Activated CD4-positive, alpha-beta T cell treated with anti-CD3 and anti-CD28 coated beads, Interleukin-2, amount 10 ng/mL, durations not matched to agents 24 days and 14 days (primary cell): ENCODE measurements around the gene TOP2A. TPM values are rescaled to one million over a fixed set of nuclear protein-coding genes. Genes with fewer than 3 reads are reported as not detected.
"Not testable (repeated sequence)": the region's sequence is repeated elsewhere in the genome, so short reads cannot be mapped to it uniquely, and the experiment has no call there.

Experiments
- DNase-seq: peaks from one replicate; pipeline ENCODE4 v3.0.0; 2022
- H3K27ac Mint-ChIP-seq: one replicate; pipeline ENCODE4 v1.8.0; 2022; ENCODE audit warnings: mild to moderate bottlenecking, mixed read lengths
- H3K27me3 Mint-ChIP-seq: one replicate; pipeline ENCODE4 v1.8.0; 2022; ENCODE audit warnings: mixed read lengths
- H3K36me3 Mint-ChIP-seq: one replicate; pipeline ENCODE4 v1.8.0; 2022; ENCODE audit warnings: low read depth, mild to moderate bottlenecking, mixed read lengths
- H3K4me1 Mint-ChIP-seq: one replicate; pipeline ENCODE4 v1.8.0; 2021; ENCODE audit warnings: mixed read lengths
- H3K4me3 Mint-ChIP-seq: one replicate; pipeline ENCODE4 v1.8.0; 2022; ENCODE audit warnings: mild to moderate bottlenecking, moderate library complexity, mixed read lengths
- H3K9me3 Mint-ChIP-seq: one replicate; pipeline ENCODE4 v1.8.0; 2021; ENCODE audit warnings: mixed read lengths
- intact Hi-C: fragments of 100-400 bp; cut with micrococcal nuclease; formaldehyde crosslinking; loops from one replicate; pipeline ENCODE4 v1.15.1; 2023
- total RNA-seq: library from RNA; stranded (reverse); gene quantifications from 2 replicates; pipeline ENCODE4 v1.2.3, GENCODE V29; 2022

The TOP2A gene
- total RNA-seq, 1 donor from 2014 or later = 189 TPM

DNA sequence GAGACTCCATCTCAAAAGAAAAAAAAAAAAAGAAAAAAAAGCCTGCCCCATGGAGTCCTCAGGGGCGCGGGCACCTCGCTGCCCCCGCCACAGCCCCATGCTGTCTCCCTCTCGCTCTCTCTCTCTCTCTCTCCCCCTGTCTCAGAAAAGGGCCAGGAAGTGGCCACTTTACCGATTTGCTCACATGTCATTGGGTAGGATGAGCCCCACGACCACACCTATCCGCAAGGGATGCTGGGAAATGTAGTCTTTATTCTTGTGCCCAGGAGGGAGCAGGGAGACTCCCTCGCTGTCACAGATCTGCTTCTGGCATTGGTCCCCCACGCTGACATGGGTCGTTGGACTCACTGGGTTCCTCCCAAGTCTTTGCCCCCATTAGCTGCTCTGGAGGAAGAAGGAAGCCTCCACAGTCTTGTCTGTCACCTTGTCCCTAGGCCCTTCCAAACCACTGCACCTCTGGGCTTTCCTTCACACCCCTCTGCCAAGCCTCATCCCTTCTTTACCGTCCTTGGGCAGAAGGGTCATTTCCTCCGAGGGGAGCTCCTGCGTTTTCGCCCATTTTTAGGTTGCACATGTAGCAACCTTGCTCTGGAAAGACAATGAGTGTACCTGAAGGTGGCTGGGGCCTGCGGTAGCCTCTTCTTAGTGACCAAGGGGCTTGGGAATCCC lies 46.3 kb downstream of the TOP2A start:
- peaks cover 27% of the 10 kb centered on the region for H3K4me1 Mint-ChIP-seq
- H3K36me3 Mint-ChIP-seq = peaks cover 2% of the 10 kb centered on the region
- peak; percentile 81 for DNase-seq
- no peak overlapping the region for H3K4me3 Mint-ChIP-seq
- intact Hi-C loops = no loop called here
- no peaks in the 10 kb centered on the region for H3K27me3 Mint-ChIP-seq
- H3K27ac Mint-ChIP-seq = peak overlapping the region; percentile 35
- peaks cover under 1% of the 10 kb centered on the region for H3K9me3 Mint-ChIP-seq

- Mint-ChIP-seq H3K27ac (no peak overlapping the region), H3K4me3 (no peak overlapping the region), H3K27me3 (no peaks in the 10 kb centered on the region), H3K9me3 (no peaks in the 10 kb centered on the region), H3K36me3 (peaks cover 3% of the 10 kb centered on the region), H3K4me1 (peaks cover 27% of the 10 kb centered on the region)
- intact Hi-C loops = no loop called here
- DNase-seq = no peak
These were observed 47.8 kb downstream of the TOP2A start for GRCh38 chr17:40369923-40370322.

DNA sequence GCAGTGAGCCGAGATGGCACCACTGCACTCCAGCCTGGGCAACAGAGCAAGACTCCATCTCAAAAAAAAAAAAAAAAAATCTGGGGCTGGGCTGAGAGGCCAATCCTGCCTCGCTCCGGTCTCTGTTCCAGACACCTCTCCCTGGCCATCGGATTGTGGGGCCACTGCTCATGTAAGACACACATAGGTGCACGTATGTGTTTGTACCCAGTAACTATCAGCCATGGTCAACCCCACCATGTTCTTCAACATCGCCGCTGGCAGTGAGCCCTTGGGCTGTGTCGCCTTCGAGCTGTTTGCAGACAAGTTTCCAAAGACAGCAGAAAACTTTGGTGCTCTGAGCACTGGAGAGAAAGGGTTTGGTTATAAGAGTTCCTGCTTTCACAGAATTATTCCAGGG lies 50.0 kb downstream of the TOP2A start:
- DNase-seq, H3K27me3 Mint-ChIP-seq, H3K36me3 Mint-ChIP-seq, H3K4me3 Mint-ChIP-seq, H3K27ac Mint-ChIP-seq, H3K9me3 Mint-ChIP-seq, intact Hi-C loops: not testable (repeated sequence)
- peaks cover 15% of the 10 kb centered on the region for H3K4me1 Mint-ChIP-seq

- no peaks in the 10 kb centered on the region for H3K27me3 Mint-ChIP-seq
- peaks cover 7% of the 10 kb centered on the region for H3K36me3 Mint-ChIP-seq
- intact Hi-C loops = no loop called here
- peaks cover 12% of the 10 kb centered on the region for H3K4me1 Mint-ChIP-seq
- H3K4me3 Mint-ChIP-seq = no peak overlapping the region
- no peak overlapping the region for H3K27ac Mint-ChIP-seq
- DNase-seq = no peak
- no peaks in the 10 kb centered on the region for H3K9me3 Mint-ChIP-seq
These were observed 50.7 kb downstream of the TOP2A start for GRCh38 chr17:40366861-40367518.

DNA sequence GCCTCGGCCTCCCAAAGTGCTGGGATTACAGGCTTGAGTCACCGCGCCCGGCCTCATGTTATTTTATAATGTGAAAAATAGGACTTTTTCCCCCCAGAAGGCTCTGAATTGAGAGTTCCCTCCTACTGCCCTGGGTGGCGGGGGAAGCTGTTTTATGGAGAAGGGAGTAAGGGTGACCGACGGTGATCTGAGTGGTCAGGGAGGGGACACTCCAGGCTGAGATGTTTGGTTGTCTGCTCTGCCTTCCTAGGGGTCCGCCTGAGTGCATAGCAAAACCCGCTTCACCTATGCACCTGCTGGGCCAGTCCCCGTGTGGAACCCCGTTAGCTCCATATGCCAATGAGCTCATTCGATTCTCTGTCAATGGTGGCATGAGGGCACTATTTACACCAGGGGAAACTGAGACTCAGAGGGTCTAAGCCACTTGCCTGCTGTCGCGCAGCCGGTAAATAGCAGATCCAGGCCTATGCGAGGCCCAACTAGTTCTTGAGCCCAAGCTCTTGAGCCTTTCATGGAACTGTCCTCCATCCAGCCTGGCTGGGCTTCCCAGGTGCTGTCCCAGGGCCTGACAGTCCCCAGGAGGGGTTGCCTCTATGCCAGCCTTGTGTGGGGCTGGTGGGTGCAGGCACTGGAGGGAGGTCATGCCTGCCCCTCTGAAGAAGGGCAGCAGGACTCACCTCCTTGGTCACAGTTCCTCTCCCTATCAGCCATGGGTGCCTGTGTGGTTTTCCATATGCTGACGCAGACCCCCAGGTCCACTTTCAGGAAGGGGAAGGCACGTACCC lies 51.4 kb downstream of the TOP2A start:
- H3K4me3 Mint-ChIP-seq = no peak overlapping the region
- H3K36me3 Mint-ChIP-seq = peaks cover 7% of the 10 kb centered on the region
- no peaks in the 10 kb centered on the region for H3K27me3 Mint-ChIP-seq
- H3K27ac Mint-ChIP-seq = no peak overlapping the region
- peaks cover 11% of the 10 kb centered on the region for H3K4me1 Mint-ChIP-seq
- no peaks in the 10 kb centered on the region for H3K9me3 Mint-ChIP-seq
- no peak for DNase-seq
- intact Hi-C loops = no loop called here

DNA sequence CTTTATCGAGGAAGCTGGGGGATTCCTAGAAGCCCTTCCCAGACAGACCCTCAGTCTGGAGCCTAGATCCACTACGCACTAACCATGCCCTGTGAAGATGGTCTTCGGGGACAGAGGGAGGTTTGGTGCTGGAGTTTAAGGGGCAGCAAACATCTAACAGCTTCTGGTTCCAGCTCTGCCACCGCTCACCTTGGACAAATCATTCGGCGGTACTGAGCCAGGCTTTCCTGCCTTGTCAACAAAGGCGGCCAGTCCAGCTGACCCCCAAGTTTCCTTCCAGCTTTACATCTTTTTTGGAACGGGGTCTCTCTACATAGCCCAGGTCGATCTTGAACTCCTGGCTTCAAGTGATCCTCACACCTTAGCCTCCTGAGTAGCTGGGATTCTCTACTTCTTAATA lies 52.8 kb downstream of the TOP2A start:
- Mint-ChIP-seq H3K27ac (no peak overlapping the region), H3K36me3 (peaks cover 7% of the 10 kb centered on the region), H3K27me3 (no peaks in the 10 kb centered on the region), H3K4me1 (peaks cover 11% of the 10 kb centered on the region), H3K4me3 (peak overlapping the region; percentile 83), H3K9me3 (no peaks in the 10 kb centered on the region)
- no peak for DNase-seq
- intact Hi-C loops = loop anchor here (5.0 kb wide), 1 partner anchor 37 kb away; no protein-coding TSS in a partner anchor

DNA sequence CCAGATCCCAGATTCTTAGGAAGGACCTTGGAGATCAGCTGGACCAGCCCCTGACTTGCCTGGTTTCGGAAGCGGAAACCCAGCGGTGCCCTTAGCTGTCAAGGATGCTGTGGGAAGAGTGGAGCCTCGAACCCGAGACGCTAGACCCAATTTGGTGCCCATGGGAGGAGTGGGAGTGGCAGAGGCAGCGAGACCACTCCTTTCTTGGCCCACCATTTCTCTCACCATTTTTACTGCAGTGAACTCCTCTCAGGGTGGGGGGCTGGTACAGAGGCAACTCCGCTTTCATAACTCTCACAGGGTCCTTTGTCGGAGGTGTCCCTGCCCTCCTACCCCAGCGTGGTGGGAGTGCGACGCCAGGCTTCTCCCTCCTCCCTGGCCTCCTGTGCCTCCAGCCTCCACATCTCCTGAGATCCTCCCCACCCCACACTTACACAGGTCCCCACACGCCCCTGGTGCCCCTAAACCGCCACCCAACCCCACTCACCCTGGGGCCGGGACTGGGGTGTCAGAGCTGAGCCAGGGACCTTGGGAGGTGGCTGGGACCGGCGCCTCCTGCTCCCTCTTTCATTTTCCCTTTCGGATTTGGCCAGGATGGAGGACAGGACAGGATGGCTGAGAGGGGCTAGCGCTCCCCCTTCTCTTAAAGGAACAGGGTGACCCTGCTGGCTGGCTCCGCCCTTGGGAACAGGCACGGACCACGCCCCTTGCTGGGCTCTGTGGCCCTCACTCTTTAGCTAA lies 53.4 kb downstream of the TOP2A start, which contains the start of gene GJD3:
Gene GJD3 (minus strand): TSS at position 617 of the 741 bp plus-strand sequence. CDS start 922 bp downstream, outside the sequence.
- H3K36me3 Mint-ChIP-seq = peaks cover 7% of the 10 kb centered on the region
- H3K27me3 Mint-ChIP-seq = no peaks in the 10 kb centered on the region
- H3K27ac Mint-ChIP-seq = peak within 1 kb of the TSS; percentile 61
- intact Hi-C loops = loop anchor here (5.0 kb wide), 1 partner anchor 38 kb away; no protein-coding TSS in a partner anchor
- DNase-seq = peak; percentile 57
- H3K4me1 Mint-ChIP-seq = peaks cover 11% of the 10 kb centered on the region
- H3K9me3 Mint-ChIP-seq = no peaks in the 10 kb centered on the region
- H3K4me3 Mint-ChIP-seq = peak within 1 kb of the TSS; percentile 83

DNA sequence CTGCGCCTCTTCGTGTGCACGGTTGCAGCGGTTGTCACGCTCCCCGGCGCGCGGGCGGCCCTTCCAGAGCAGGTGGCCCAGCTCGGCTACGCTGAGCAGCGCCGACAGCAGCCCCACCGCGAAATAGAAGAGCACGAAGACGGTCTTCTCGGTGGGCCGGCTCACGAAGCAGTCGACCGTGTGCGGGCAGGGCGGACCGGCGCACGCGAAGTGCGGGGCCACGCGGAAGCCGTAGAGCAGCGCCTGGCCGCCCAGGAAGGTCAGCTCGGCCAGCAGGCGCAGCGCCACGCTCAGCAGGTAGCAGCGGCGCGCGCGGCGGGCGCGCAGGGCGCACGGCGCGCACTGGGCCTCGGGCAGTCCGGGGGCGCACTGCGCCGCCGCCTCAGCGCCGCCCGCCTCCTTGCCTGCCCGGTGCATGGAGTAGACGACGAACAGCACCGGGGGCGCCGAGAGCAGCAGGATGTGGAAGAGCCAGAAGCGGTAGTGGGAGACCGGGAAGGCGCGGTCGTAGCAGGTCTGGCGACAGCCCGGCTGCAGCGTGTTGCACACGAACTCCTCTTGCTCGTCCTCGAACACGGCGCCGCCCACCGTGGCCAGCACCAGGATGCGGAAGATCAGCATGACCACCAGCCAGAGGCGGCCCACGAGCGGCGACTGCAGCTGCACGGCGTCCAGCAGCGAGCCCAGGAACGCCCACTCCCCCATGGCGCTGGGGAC lies 54.4 kb downstream of the TOP2A start:
- Mint-ChIP-seq H3K4me1 (peaks cover 18% of the 10 kb centered on the region), H3K27me3 (no peaks in the 10 kb centered on the region), H3K27ac (peak overlapping the region; percentile 67), H3K4me3 (peak overlapping the region; percentile 83), H3K36me3 (peaks cover 7% of the 10 kb centered on the region), H3K9me3 (no peaks in the 10 kb centered on the region)
- DNase-seq = peak; percentile 81
- intact Hi-C loops = loop anchor here (2.0 to 5.0 kb wide), 2 partner anchors 39 to 82 kb away; no protein-coding TSS in a partner anchor

GRCh38 chr17:40362696-40363110 lies 55.0 kb downstream of the TOP2A start:
- peak overlapping the region; percentile 83 for H3K4me3 Mint-ChIP-seq

GRCh38 chr17:40361925-40362695 lies 55.6 kb downstream of the TOP2A start:
- H3K27me3 Mint-ChIP-seq = no peaks in the 10 kb centered on the region
- H3K4me3 Mint-ChIP-seq = peak overlapping the region; percentile 78
- no peak for DNase-seq
- intact Hi-C loops = loop anchor here (1.0 to 5.0 kb wide), 4 partner anchors 40 to 171 kb away; no protein-coding TSS in a partner anchor
- peaks cover 7% of the 10 kb centered on the region for H3K36me3 Mint-ChIP-seq
- no peaks in the 10 kb centered on the region for H3K9me3 Mint-ChIP-seq
- H3K27ac Mint-ChIP-seq = peak overlapping the region; percentile 67
- peaks cover 20% of the 10 kb centered on the region for H3K4me1 Mint-ChIP-seq

More at GRCh38 chr17:40362696-40363110, 55.0 kb downstream of the TOP2A start:
- Mint-ChIP-seq H3K4me1 (peaks cover 20% of the 10 kb centered on the region), H3K36me3 (peaks cover 6% of the 10 kb centered on the region), H3K27me3 (no peaks in the 10 kb centered on the region), H3K27ac (peak overlapping the region; percentile 67), H3K9me3 (no peaks in the 10 kb centered on the region)
- DNase-seq = peak; percentile 96
- intact Hi-C loops = loop anchor here (1.0 to 5.0 kb wide), 4 partner anchors 40 to 171 kb away; no protein-coding TSS in a partner anchor

DNA sequence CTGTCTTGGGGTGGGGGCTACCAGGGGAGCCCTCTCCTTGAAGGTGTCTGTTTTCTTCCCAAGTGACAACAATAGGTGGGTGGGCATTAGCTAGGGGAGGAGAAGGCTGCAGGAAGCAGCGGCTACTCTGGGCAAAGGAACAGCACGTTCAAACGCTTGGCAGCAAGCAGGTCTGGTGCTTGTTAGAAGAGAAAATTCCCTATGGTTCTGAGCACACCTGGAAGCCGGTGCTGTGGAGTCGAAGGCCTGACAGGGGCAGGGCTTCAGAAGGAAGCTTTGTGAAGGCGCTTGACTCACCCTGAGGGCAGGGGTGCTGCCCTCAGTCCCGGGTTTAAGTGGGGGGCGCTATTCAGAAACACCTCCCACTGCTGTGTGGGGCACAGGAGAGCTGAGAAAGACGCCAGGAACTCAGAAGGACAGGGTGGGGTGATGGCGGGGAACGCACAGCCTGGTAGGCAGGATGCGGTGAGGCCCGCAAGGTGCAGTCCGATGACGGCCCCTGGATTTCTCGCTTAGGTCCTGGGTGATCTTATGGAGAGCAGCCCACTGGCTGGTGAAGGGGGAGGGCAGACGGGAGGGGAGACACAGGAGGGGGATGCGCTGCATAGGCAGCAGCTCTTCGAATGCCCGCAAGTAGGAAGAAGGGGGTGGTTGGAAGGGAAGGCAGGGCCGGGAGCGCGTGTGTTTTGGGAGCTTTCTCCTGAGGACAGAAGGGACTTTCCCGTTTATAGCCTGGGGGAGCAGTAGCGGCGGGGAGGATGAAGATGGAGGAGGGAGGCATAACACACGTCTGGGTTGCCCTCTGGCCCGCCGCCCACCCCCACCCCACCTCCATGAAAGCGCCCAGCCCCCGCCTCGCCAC lies 56.4 kb downstream of the TOP2A start:
- H3K9me3 Mint-ChIP-seq = no peaks in the 10 kb centered on the region
- intact Hi-C loops = loop anchor here (5.0 kb wide), 1 partner anchor 41 kb away; no protein-coding TSS in a partner anchor

More for the DNA sequence above, 56.4 kb downstream of the TOP2A start:
- peaks cover 20% of the 10 kb centered on the region for H3K4me1 Mint-ChIP-seq
- DNase-seq = peak; percentile 58
- H3K4me3 Mint-ChIP-seq = no peak overlapping the region
- no peaks in the 10 kb centered on the region for H3K27me3 Mint-ChIP-seq
- peaks cover 7% of the 10 kb centered on the region for H3K36me3 Mint-ChIP-seq
- H3K27ac Mint-ChIP-seq = peak overlapping the region; percentile 60
